ENCODE measurements around the gene LDB2.
"Not testable (repeated sequence)": the region's sequence is repeated elsewhere in the genome, so short reads cannot be mapped to it uniquely, and the experiment has no call there.

The LDB2 gene

DNA sequence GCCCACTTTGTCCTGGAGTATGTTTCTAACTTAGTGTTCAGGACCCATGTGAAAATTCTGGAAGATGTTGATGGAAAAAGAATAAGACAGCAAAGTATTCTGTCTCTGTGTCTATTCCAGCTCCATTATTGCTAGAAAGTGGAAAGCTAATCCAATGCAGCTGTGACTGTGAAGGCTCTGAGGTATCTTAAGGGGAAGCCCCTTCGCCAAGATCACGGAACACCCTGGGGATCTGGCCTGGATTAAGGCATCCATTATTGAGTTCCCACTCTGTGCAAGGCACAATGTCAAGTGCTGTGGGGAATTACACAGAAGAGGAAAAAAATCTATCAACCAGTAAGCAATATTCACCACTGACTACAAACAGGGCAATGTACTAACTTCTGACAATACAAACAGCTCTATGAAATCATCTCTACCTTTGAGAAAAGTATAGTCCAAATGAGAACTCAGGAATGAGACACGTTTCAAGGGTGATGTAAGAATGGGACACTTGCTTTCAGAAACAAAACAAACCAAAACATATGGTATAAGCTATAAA lies 222.1 kb downstream of the LDB2 start:
- no peak for DNase-seq

DNA sequence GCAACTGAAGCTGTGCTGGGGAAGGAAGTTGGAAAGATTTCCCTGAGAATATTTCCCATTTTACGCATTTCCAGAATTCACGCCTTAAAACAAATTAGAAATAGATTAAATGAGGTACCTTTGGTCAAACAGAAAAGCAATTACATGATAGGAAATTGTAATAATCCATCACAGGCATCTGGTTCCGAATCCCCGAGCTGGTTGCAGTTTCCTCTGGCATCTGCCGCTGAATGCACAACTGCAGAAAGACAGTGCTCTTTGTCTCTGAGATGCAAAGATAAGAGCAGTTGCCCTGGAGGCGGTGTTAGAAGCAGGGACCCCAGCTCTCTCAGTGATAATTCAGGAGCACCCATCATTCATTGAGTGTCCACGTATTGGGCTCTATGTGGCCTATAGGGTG lies 224.4 kb downstream of the LDB2 start:
- DNase-seq: no peak

DNA sequence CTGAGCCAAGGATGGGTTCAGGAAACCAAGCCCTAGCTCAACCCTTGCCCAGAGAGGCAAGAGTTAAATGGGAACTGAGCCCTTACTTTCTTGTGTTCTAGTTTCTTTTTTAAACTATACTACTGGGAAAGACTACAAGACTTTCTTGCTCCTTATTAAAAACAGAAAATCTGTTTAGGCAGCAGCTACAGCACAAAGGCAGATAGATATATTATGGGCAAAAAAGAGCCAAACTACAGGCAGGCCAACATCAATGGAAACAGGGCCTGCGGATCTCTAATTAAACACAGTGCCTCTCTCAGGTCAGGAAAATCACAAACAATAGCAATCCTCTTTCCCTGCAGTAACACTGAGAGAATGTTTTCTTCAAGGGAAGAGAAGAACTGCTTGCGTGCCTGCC lies 226.0 kb downstream of the LDB2 start:
- DNase-seq: no peak

DNA sequence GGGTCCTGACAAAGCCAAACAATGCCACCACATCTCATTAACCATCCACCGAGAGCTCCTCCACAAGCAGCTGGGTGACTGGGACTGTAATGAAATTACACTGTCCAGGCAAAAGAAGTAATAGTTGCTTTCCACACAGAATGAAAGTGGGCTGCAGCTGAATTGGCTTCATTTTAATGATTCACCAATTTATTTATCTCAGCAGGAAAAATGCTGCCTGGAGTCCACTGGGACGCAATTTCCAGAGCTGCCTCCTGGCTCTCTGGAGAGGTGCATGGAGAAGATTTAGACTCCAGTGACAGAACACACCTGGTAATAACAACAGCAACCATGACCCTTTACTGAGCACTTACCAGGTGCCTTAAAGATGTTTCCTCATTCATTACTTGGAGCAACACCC lies 226.7 kb downstream of the LDB2 start:
- DNase-seq: no peak

DNA sequence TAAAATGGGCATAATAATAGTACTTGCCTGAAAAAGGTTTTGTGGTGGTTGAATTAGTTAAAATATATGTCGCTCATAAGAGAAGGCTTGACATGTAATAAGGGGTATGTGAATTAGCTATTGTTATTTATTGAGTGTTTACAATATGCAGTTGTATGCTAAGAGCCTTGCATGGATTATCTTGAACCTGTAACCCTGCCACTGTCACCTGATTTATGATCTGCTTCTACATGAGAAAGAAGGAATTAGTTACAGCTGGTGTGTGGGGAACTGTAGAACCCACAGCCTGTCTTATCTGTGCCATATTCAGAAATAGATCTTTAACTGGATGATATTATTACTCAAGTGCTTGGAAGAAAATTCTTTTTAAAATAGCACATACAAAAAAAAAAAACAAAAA lies 227.7 kb downstream of the LDB2 start:
- DNase-seq: no peak

DNA sequence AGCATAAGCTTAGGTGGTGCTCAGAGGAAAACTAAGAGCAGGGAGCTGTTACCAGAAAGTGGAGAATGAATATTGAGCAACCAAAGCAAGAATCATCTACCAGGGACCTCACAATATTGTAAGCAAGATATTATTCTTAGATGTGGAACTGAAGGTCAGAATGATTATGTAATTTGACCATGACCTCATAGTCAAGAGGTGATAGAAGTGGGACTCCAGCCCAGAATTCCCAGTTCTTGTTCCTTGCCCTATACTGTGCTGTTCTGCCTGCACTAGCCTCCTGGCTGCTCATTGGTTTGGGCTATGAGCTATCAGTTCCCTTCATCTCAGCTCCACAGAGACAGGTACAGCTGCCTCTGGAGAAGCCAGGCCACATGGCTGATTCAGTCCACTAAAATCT lies 229.4 kb downstream of the LDB2 start:
- no peak for DNase-seq

DNA sequence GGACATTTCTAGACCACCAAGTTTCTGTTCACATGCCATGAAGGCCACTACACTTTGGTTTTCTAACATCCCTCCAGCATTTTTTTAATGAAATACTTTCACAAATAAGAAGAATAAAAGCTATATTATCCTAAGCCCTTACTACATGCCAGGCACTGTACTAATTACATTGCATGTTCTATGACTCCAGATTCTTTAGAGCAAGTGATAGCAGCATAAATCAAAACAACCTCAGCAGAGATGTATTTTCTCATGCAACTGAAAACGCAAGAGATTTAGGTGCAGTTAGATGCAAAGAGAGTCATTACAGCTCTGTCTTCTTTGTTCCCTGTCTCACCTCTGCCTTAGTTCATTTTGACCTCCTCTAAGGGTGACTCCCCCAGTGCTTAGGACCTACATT lies 230.0 kb downstream of the LDB2 start:
- DNase-seq: no peak

DNA sequence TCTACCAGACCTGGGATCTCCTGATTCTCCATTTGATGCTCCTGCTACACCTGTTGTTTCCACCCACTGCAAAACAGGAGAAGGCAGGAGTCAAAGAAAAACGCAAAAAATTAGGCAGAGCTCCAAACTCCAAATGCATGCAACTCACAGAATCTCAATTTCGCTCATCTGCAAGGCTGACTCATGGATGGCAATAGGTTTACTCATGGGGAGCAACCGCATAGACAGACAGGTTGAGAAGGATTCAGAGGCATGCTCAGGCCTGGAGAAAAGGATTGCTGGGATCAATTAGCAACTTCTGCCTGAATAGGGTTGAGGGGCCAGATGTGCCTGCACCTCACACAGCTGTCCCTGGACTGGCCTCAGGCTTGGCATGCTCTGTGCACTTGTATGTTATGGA lies 231.0 kb downstream of the LDB2 start:
- no peak for DNase-seq

DNA sequence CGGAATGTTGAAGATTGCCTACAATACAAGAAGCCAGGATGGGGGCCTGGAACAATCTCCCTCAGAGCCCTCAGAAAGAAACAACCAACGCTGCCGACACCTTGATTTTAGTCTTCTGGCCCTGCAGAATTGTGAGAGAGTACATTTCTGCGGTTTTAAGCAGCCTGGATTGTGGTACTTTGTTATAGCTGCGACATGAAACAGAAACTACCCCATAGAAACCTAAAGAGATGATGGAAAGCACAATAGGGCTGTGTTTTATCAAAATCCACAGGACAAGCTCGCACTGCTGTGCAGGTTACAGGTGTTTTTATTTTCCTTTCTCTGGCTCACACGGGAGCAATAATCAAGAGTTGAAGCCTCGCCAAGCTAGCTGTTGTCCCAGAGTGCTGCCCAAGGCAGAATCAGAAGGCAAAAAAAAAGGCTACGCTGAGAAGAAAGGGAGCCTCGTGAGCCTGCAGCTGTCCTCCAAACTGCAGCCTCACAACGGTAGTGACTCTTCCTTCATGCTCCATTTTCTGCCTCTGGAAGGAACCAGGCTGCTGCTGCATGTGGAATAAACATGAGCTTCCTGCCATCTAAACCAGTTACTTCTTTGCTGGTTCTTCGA lies 232.4 kb downstream of the LDB2 start:
- DNase-seq: no peak

DNA sequence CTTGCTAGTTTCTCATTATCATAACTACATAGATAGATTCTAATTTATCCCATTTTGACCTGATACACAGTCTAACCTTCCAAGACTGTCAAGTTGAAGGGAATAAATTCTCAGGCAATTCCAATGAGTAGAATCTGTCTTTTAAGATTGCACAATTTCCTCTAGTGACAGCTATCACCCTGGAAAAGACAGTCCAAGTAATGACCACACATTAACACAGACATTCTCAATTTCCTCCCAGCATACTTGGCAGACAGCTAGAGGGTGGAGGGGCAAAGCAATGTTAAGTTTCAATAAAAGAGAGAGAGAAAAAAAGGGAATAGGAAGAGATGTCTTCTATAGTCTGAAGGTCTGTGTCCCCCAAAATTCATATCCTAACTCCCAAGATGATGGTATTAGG lies 234.7 kb downstream of the LDB2 start:
- no peak for DNase-seq

DNA sequence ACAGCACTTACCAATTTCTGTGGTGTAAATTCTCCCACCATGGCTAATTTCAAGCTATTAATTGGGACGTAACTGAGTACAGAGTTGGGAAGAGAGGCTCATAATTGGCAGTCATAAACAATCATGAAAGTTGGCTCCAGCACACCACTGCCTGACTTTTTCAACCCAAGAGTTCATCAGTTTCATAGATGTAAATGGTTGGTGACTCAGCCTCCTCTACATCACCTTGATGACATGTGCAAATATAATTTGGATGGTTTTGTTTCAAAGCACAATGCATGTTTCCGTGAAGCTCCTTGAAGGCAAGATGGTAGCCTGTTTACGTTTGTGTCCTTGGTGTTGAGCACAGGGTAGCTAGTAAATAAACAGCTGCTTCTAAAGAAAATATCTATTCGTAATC lies 235.1 kb downstream of the LDB2 start:
- DNase-seq: no peak

DNA sequence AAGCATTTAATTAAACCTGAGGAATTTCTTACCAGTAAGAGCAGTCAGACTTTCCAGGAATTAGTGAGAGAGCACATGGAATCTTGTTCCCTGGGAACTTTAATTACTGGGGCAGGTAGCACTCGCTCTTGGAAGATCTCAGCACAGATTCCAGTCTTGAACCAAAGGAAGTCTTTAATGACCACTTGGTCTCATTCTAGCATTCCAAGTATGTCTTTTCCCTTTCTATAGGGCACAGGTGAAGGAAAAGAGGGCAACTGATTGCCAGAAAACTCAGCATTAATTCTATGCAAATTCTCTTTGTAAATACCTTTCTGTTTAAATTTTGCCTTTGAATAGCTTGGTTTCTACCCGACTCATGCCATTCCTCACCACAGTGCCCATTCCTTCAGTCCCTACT lies 236.6 kb downstream of the LDB2 start:
- no peak for DNase-seq

DNA sequence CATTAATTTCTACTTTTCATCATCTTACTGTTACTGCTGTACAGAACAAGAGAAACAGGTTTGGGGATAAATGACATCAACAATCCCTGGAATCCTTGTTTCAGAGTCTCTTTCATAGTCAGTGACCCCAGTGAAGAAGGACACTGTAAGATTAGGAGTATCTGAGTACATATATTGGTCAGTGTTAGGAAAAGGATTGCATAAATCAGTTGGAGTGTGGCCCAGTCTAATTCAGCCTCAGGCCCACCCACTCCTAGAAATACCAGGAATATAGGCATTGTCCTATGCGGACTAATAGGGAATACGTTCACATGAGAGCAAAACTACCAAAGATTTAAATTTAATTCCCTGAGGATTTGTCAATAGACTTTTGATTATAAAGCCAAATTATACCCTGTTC lies 237.8 kb downstream of the LDB2 start:
- DNase-seq: no peak

DNA sequence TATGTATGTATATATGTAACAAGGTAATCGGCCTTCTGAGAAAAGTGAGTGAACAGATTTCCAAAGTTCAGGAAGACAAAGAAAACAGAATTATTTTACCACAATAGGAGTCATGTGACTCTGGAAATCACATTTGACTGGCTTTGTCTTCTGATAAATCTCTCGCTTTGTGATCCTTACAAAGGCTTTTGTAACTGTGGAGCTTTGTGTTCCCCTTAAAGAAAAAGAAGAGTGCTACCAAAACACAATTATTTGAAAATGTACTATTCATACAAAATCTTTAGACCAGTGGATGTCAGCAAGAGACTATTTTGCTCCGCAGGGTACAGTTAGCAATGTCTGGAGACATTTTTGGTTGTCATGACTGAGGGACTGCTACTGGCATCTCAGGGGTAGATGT lies 238.8 kb downstream of the LDB2 start:
- DNase-seq: no peak

DNA sequence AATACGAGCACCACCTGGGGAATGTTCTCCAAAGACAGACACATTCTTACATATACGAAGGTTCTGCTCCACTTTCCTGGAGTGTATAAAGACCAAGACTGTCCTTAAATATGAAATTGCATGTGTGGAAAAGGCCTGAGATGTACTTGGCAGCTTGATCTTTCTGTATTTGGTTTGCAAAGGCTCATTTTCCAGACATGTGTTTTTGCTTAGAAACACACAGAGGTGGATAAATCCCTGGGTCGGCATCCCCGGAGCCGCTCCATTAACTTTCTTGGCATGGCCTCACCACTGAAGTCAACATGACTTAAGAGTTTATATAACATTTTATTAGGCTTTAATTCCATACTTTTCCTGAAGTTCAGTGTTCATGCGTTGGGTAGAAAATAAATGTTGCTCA lies 239.4 kb downstream of the LDB2 start:
- no peak for DNase-seq

DNA sequence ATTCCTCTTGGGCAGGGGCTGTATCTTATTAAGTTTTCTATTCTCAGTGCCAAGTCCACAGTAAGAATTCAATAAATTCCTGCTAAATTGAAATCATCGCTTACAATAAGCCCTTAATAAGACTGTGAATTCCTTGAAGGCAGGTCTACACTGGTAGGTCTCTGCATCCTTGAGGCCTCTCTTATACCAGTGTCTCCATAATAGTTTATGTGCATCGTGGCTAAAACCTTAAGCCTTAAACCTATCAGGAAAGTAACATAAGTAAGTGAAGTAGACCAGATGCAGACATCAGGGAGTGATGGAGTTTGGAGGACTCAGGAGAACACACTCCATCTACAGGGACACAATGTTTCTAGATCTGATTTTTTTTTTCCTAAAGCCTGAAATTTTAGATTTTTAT lies 240.3 kb downstream of the LDB2 start:
- no peak for DNase-seq

DNA sequence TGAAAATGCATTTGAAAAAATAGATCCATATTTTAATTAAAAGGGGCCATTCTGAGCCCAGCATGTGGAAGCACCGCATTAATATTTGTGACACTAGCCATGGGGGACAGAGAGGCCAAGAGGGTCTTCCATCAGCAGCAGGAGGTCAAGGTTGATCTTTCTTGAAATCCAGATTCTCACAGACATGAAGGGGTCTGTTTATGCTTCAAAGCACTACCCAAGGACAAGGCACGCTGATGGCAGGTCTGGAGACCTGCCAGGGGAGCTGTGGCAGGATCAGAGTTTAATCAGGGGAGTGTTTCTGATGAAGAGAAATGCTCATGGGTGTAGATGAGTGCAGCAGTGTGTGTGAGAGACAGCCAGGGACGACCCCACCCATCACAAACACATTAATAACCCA lies 243.3 kb downstream of the LDB2 start:
- no peak for DNase-seq

DNA sequence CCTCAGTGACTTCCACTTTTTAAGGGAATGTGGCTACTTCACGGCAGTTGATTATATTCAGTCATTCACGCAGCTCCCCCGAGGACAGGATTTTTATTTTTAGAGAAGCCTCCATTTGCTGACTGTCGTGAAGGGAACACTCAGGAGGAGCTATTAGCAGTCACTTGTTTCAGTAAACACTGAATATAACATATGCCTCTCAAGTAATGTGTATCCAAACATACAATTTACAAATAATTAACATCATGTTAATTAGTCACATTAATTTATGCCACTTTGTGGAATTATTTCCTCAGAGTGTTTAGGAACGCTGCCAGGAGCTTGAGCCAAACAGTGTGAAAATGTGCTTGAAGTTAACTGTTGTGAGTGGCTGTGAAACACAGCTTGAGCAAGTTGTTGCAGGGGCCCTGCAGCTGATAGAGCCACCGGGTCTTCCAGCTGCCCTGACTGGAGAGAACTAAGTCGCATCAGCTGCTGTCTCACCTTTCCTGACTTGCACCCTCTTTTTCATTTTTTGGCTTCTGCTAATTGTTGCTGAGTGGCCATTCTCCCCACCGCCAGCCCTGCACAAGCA lies 245.6 kb downstream of the LDB2 start:
- DNase-seq: no peak

DNA sequence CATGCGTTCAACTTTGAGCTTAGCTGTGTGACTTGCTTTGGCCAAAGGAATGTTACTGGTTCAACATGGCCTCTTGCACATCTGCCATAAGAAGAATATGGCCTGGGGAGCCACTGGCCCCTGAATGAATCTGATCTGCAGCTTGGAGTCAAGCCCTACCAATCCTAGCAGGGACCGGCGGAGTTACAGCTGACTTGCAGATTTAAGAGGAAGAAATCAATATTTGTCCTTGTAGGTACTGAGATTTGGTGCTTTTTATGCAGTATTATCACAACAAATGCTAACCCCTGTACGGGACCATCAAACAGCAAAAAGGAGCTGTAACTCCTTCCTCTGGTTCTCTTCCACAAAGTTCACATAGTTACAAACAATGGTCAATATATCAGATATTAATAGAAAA lies 252.0 kb downstream of the LDB2 start:
- DNase-seq: no peak

DNA sequence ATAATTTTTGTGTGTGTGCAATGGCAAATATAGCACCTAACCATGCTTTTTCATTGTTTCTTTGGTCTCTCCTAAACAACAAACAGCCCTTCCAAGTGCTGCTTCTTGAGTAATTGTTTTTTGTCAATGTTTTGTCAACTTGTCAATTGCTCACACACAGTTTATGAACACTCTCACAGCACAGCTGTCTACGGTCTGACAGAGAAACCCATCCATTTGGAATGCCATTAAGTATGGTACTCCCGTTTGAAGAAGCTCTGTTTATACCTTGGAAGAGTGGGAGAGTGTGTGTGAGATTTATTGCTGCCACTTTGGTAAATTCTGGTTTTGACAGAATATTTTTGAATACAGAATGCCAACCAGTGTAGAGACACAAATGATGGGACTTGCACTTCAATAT lies 254.6 kb downstream of the LDB2 start:
- no peak for DNase-seq

DNA sequence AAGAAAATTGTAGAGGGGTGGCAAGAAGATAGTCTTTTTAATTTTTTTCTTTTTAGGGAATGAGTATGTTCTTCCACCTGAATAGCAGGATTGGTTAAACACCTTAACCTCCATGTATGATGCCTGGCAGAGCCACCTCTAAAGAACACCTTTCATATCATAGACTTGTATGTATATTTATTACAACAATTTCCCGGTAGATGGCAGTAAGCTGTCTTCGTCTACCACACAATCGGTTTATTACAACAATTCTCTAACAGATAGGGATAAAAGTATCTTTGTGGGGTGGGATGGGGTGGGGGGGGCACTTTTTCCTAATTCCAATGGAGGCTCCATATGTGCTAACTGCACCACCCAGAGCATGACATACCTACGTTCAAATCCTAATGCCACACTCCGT lies 255.5 kb downstream of the LDB2 start:
- DNase-seq: no peak

DNA sequence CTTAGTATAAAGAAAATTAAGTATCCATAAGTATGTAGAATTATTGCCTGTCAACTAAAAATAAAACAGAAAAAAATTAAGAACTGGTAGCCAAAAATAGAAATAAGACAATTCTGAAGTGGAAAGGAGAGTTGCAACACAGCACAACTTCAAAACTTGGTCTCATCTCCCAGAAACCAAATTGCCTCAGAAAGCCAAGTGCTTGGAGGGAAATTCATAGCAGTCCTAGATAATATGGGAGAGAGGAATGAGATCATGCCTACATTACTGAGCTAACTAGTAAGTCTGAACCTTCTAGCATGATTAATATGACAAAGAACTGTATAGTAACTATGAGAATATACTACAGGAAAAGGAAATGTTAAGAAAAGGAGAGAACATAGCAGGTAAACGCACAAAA lies 256.5 kb downstream of the LDB2 start:
- no peak for DNase-seq

DNA sequence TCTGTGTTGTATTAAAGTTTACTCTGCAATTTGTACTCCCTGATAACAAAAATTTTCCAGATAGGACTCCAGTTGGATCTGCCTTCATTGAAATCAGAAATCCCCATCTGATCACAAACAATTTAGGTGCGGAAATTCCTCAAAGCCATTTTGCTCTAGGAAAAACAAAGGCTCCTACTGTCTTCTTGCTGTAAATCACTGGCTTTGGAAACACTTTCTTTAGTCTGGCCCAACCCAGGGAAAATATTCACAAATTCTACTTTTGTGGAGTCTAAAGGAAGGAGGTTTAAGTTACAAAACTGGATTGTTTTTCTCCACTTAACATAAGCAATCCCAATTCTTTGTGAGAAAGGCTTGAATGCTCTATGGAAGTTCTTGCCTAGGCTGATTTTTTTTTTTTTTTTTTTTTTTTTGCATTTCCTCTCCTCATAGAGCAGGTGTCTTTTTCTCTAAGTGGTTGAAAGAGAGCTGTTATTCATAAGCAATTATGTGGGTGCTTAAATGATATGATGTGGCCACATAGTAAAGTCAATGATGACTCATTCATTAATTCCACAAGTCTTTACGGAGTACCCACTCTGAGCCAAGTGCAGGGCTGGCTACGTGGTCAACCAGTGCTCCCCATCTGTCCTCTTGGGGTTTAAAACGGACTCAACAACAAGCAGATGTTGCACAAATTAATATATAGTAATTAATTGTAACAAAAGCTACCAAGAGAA lies 261.4 kb downstream of the LDB2 start:
- no peak for DNase-seq

DNA sequence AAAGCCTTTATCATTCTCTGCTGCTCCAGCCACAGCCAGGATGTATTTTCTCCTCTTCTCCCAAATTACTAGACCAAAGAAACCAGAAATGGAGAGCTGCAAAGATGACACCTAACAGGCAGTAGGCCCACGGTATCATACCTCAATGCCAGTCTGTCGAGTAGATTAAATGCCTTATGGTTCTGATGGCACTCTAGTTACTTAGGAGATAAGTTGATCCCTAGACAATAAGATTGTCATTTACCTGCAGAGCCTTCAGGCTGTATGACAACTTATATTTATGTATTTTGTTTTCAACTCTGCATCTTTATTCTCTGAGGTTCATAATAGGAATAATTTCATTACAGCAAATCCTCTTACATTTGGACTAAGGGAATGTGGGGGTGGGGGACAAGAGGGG lies 262.1 kb downstream of the LDB2 start:
- DNase-seq: no peak

DNA sequence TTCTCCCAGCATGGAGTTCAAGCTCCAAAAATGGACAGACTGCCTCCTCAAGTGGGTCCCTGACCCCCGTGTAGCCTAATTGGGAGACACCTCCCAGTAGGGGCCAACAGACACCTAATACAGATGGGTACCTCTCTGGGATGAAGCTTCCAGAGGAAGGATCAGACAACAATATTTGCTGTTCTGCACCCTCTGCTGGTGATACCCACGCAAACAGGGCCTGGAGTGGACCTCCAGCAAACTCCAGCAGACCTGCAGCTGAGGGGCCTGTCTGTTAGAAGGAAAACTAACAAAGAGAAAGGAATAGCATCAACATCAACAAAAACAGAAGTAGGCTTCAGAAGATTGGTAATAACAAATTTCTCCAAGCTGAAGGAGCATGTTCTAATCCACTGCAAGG lies 269.2 kb downstream of the LDB2 start:
- DNase-seq: not testable (repeated sequence)
